ENCODE data around the gene PRKN. TPM values are rescaled to one million over a fixed set of nuclear protein-coding genes. Genes with fewer than 3 reads are reported as not detected.

PRKN gene
- total and polyA plus RNA-seq, 2 donors (not counting 1 experiment from before 2014, with no cell fraction given): 0.43 to 4.6 TPM

DNA sequence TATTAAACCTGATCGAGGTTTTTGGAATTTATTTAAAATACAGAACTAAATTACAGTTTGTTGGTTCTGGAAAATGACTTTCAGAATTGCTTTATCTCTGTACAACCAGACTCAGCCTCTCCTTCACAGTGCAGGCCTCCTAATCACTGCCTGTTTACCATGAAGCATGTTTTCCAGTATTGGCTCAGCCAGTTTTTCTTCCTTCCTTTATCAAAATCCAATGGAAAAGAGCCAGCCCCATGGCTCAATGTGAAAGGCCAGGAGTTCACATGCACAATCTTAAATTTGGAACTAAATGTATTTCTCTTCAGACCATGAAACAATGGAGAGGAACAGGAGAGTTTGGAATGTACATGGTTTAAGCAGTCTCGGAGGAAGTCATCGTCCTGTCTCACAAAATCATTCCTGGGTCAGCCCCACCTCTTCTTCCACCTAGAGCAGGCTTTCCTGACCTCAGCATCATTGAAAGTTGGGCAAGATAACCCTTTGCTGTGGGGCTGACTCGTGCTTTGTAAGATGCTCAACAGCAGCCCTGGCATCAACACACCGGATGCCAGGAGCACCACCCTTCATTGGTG is 772.8 kb downstream of the PRKN start:
- Histone ChIP-seq H3K4me3 (replicated peaks in 1 of 4; ENCODE audit: control extremely low read depth in 1 of 4, insufficient read depth in 1 of 4, low read depth in 3 of 4, low read length in 4 of 4) (no peak overlapping the region), H3K4me2 (ENCODE audit: extremely low read depth, insufficient read depth, low read length) (no peak overlapping the region), H3K4me1 (ENCODE audit: control insufficient read depth, extremely low read depth, insufficient read depth, low read length) (no peaks in the 10 kb centered on the region), H3K9me3 (ENCODE audit: control insufficient read depth, insufficient read depth, low read depth, low read length) (no peaks in the 10 kb centered on the region), H3K27ac (ENCODE audit: insufficient read depth, low read length) (no peak overlapping the region), H4K20me1 (ENCODE audit: control insufficient read depth, extremely low read depth, insufficient read depth, low read length) (no peaks in the 10 kb centered on the region), H3K36me3 (ENCODE audit: control insufficient read depth, insufficient read depth, low read length) (no peaks in the 10 kb centered on the region), H3K27me3 (ENCODE audit: control insufficient read depth, insufficient read depth, low read length) (no peaks in the 10 kb centered on the region), H3K79me2 (ENCODE audit: control insufficient read depth, insufficient read depth, low read length) (no peaks in the 10 kb centered on the region), H3K9ac (ENCODE audit: insufficient read depth, low read length) (no peak overlapping the region), H2AFZ (ENCODE audit: low read length) (no peak overlapping the region)
- DNase-seq (ENCODE audit: low read depth in 2 of 2): no peak
- TF ChIP-seq, protein P1, sequence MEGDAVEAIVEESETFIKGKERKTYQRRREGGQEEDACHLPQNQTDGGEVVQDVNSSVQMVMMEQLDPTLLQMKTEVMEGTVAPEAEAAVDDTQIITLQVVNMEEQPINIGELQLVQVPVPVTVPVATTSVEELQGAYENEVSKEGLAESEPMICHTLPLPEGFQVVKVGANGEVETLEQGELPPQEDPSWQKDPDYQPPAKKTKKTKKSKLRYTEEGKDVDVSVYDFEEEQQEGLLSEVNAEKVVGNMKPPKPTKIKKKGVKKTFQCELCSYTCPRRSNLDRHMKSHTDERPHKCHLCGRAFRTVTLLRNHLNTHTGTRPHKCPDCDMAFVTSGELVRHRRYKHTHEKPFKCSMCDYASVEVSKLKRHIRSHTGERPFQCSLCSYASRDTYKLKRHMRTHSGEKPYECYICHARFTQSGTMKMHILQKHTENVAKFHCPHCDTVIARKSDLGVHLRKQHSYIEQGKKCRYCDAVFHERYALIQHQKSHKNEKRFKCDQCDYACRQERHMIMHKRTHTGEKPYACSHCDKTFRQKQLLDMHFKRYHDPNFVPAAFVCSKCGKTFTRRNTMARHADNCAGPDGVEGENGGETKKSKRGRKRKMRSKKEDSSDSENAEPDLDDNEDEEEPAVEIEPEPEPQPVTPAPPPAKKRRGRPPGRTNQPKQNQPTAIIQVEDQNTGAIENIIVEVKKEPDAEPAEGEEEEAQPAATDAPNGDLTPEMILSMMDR (conservative IDR thresholded peaks at IDR 0.05 in 1 of 2, IDR thresholded peaks at IDR 0.05 in 1 of 2; ENCODE audit: low read depth in 1 of 2, low read length in 2 of 2): no peak
- TF ChIP-seq EZH2 (IDR thresholded peaks at IDR 0.05; ENCODE audit: low read length, missing control alignments): no peak

DNA sequence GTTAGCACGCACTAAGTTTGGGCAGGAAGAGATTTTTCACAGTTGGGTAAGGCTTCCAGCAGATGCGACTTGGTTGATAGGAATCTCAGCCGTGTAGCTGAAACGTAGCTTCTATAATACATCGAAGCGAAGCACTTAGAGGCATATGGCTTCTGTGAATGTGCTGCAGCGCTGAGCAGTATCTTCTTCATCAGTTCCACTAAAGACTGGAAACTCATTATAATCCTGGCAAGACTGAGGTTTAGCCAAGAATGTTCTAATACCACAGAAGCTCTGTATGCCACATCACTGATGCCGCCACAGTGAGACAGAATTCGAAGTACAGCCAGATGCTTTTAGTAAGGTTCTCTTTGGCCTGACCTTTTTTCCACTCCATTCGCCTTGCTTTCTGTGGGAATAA is 773.5 kb downstream of the PRKN start:
- no peak overlapping the region for H3K9ac ChIP-seq (ENCODE audit: insufficient read depth, low read length)
- DNase-seq (ENCODE audit: low read depth in 2 of 2): peak in 1 of 2 donors; percentile 51
- H3K27ac ChIP-seq (ENCODE audit: insufficient read depth, low read length): no peak overlapping the region
- no peak overlapping the region for H3K4me2 ChIP-seq (ENCODE audit: extremely low read depth, insufficient read depth, low read length)
- no peak overlapping the region for H3K4me3 ChIP-seq (replicated peaks in 1 of 4; ENCODE audit: control extremely low read depth in 1 of 4, insufficient read depth in 1 of 4, low read depth in 3 of 4, low read length in 4 of 4)
- H3K9me3 ChIP-seq (ENCODE audit: control insufficient read depth, insufficient read depth, low read depth, low read length): no peaks in the 10 kb centered on the region
- no peak overlapping the region for H2AFZ ChIP-seq (ENCODE audit: low read length)
- no peaks in the 10 kb centered on the region for H3K4me1 ChIP-seq (ENCODE audit: control insufficient read depth, extremely low read depth, insufficient read depth, low read length)
- H3K79me2 ChIP-seq (ENCODE audit: control insufficient read depth, insufficient read depth, low read length): no peaks in the 10 kb centered on the region
- TF ChIP-seq EZH2 (IDR thresholded peaks at IDR 0.05; ENCODE audit: low read length, missing control alignments): no peak
- TF ChIP-seq, protein P1 (conservative IDR thresholded peaks at IDR 0.05 in 1 of 2, IDR thresholded peaks at IDR 0.05 in 1 of 2; ENCODE audit: low read depth in 1 of 2, low read length in 2 of 2): no peak
- no peaks in the 10 kb centered on the region for H4K20me1 ChIP-seq (ENCODE audit: control insufficient read depth, extremely low read depth, insufficient read depth, low read length)
- H3K27me3 ChIP-seq (ENCODE audit: control insufficient read depth, insufficient read depth, low read length): no peaks in the 10 kb centered on the region
- no peaks in the 10 kb centered on the region for H3K36me3 ChIP-seq (ENCODE audit: control insufficient read depth, insufficient read depth, low read length)

DNA sequence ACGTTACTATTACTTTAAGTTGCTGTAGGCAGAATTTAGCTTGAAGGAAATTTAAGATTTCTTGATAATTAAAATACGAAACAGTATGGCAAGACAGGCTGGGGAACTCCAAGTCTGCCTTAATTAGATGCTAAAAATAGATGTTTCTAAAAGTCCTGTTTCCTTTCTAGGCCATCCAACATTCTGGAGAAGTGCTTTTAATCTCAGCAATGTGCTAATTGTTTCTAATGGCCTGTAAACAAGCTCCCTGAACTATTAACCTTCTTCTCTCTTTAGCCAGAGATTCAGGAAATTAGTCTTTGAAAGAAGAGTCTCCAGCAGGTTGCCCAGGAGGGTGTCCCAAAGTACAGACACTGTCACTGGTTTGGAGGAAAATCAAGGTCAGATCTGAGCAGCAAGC is 776.4 kb downstream of the PRKN start:
- Histone ChIP-seq H3K4me3 (replicated peaks in 1 of 4; ENCODE audit: control extremely low read depth in 1 of 4, insufficient read depth in 1 of 4, low read depth in 3 of 4, low read length in 4 of 4) (no peak overlapping the region), H2AFZ (ENCODE audit: low read length) (no peak overlapping the region)

More for the DNA sequence above, 776.4 kb downstream of the PRKN start:
- Histone ChIP-seq H3K27me3 (ENCODE audit: control insufficient read depth, insufficient read depth, low read length) (no peaks in the 10 kb centered on the region), H4K20me1 (ENCODE audit: control insufficient read depth, extremely low read depth, insufficient read depth, low read length) (no peaks in the 10 kb centered on the region), H3K9me3 (ENCODE audit: control insufficient read depth, insufficient read depth, low read depth, low read length) (no peaks in the 10 kb centered on the region), H3K4me2 (ENCODE audit: extremely low read depth, insufficient read depth, low read length) (no peak overlapping the region), H3K27ac (ENCODE audit: insufficient read depth, low read length) (no peak overlapping the region), H3K4me1 (ENCODE audit: control insufficient read depth, extremely low read depth, insufficient read depth, low read length) (no peaks in the 10 kb centered on the region), H3K79me2 (ENCODE audit: control insufficient read depth, insufficient read depth, low read length) (no peaks in the 10 kb centered on the region), H3K36me3 (ENCODE audit: control insufficient read depth, insufficient read depth, low read length) (no peaks in the 10 kb centered on the region), H3K9ac (ENCODE audit: insufficient read depth, low read length) (no peak overlapping the region)
- no peak for DNase-seq (ENCODE audit: low read depth in 2 of 2)
- TF ChIP-seq EZH2 (IDR thresholded peaks at IDR 0.05; ENCODE audit: low read length, missing control alignments): no peak
- TF ChIP-seq, protein P1 (conservative IDR thresholded peaks at IDR 0.05 in 1 of 2, IDR thresholded peaks at IDR 0.05 in 1 of 2; ENCODE audit: low read depth in 1 of 2, low read length in 2 of 2): no peak

Measured in fibroblast of lung (primary cell).